HEK293 (cell line): Measurements from ENCODE around the gene VDR.

Experiments used
- CTCF ChIA-PET: fragments of 350-600 bp; formaldehyde crosslinking; extraction: SDS; loops from one replicate; lab custom pipeline; 2021; ENCODE audit warnings: antibody characterized with exemption; lab: Yijun Ruan, JAX
- POLR2A ChIA-PET: fragments of 300-600 bp; formaldehyde crosslinking; extraction: SDS; loops from one replicate; lab custom pipeline; 2020; ENCODE audit warnings: antibody characterized with exemption, inconsistent platforms; lab: Yijun Ruan, JAX
- H3K27ac ChIP-seq: fragments of 200-500 bp; sonication (Bioruptor generic); 2 replicates; pipeline ENCODE4 v1.5.1; 2014; ENCODE audit warnings: low read depth, low read length, control low read depth, inconsistent platforms; ENCODE audit errors: extremely low read depth
- H3K36me3 ChIP-seq, 2 experiments: fragments of 200-500 bp in 1 of 2; sonication (Bioruptor generic) in 1 of 2; 1 replicate in 1 of 2; 2 replicates in 1 of 2; pipeline ENCODE4 v1.5.1; 2014 to 2017; ENCODE audit warnings: inconsistent platforms in 2 of 2, low read length in 2 of 2; ENCODE audit not compliant: control insufficient read depth in 2 of 2, insufficient read depth in 1 of 2
- H3K4me1 ChIP-seq: fragments of 200-500 bp; sonication (Bioruptor generic); 2 replicates; pipeline ENCODE4 v1.5.1; 2014; ENCODE audit warnings: mild to moderate bottlenecking, low read length, inconsistent platforms; ENCODE audit not compliant: control insufficient read depth, insufficient read depth
- H3K4me3 ChIP-seq: 2 replicates; pipeline ENCODE4 v1.5.1; 2011; ENCODE audit warnings: low read depth, mild to moderate bottlenecking, control low read depth, low read length, moderate library complexity
- H3K9me3 ChIP-seq: fragments of 200-500 bp; sonication (Bioruptor generic); 2 replicates; pipeline ENCODE4 v1.5.1; 2014; ENCODE audit warnings: low read depth, low read length, inconsistent platforms; ENCODE audit not compliant: control insufficient read depth, insufficient read depth
- GFI1B ChIP-seq: fragments of 450-650 bp; formaldehyde crosslinking; IDR thresholded peaks from 2 replicates; pipeline ENCODE4 v1.5.1; 2016; ENCODE audit warnings: missing biosample characterization, missing genetic modification characterization
- HOXA7 ChIP-seq: sonication (generic); formaldehyde crosslinking; IDR thresholded peaks from 2 replicates; pipeline ENCODE4 v1.8.1; 2022; ENCODE audit warnings: missing genetic modification reagents, borderline replicate concordance
- SALL2 ChIP-seq: fragments of 450-650 bp; formaldehyde crosslinking; IDR thresholded peaks from 2 replicates; pipeline ENCODE4 v1.5.0; 2017; ENCODE audit warnings: missing biosample characterization, mild to moderate bottlenecking, missing genetic modification characterization, borderline replicate concordance
- SP7 ChIP-seq: fragments of 450-650 bp; formaldehyde crosslinking; IDR thresholded peaks from 2 replicates; pipeline ENCODE4 v1.5.1; 2016; ENCODE audit warnings: missing biosample characterization, missing genetic modification characterization
- ZBTB48 ChIP-seq: fragments of 450-650 bp; formaldehyde crosslinking; IDR thresholded peaks from 2 replicates; pipeline ENCODE4 v1.5.1; 2016; ENCODE audit warnings: missing biosample characterization, missing genetic modification characterization
- ZBTB7A ChIP-seq: fragments of 450-650 bp; formaldehyde crosslinking; IDR thresholded peaks from 2 replicates; pipeline ENCODE4 v1.5.1; 2016; ENCODE audit warnings: low read depth, missing biosample characterization, missing genetic modification characterization
- ZNF169 ChIP-seq: fragments of 450-650 bp; formaldehyde crosslinking; IDR thresholded peaks from 2 replicates; pipeline ENCODE4 v1.5.1; 2016; ENCODE audit warnings: missing biosample characterization, missing genetic modification characterization
- ZNF19 ChIP-seq: fragments of 450-650 bp; formaldehyde crosslinking; IDR thresholded peaks from 2 replicates; pipeline ENCODE4; 2016; ENCODE audit warnings: missing biosample characterization, missing genetic modification characterization, low read depth
- ZNF202 ChIP-seq: fragments of 450-650 bp; formaldehyde crosslinking; IDR thresholded peaks from 2 replicates; pipeline ENCODE4 v1.5.1; 2016; ENCODE audit warnings: missing biosample characterization, missing genetic modification characterization, borderline replicate concordance
- ZNF239 ChIP-seq: fragments of 450-650 bp; formaldehyde crosslinking; IDR thresholded peaks from 2 replicates; pipeline ENCODE4 v1.5.1; 2016; ENCODE audit warnings: missing biosample characterization, missing genetic modification characterization
- ZNF274 ChIP-seq, 2 experiments: fragments of 200-500 bp in 1 of 2; fragments of 450-650 bp in 1 of 2; sonication (Bioruptor generic) in 1 of 2; formaldehyde crosslinking in 1 of 2; IDR thresholded peaks; 2 replicates each; pipeline versions ENCODE4 v1.5.1 to v1.6.1; 2014 to 2016; ENCODE audit warnings: borderline replicate concordance in 1 of 2, inconsistent platforms in 1 of 2, low read length in 1 of 2, missing biosample characterization in 1 of 2, missing genetic modification characterization in 1 of 2
- ZNF302 ChIP-seq: fragments of 450-650 bp; formaldehyde crosslinking; IDR thresholded peaks from 2 replicates; pipeline ENCODE4 v1.5.1; 2016; ENCODE audit warnings: missing biosample characterization, missing genetic modification characterization, low read depth
- ZNF423 ChIP-seq: fragments of 450-650 bp; formaldehyde crosslinking; IDR thresholded peaks from 2 replicates; pipeline ENCODE4 v1.5.1; 2016; ENCODE audit warnings: missing biosample characterization, missing genetic modification characterization
- ZNF549 ChIP-seq: fragments of 450-650 bp; IDR thresholded peaks from 2 replicates; pipeline ENCODE4 v1.5.1; 2018; ENCODE audit warnings: missing biosample characterization, missing genetic modification characterization, mild to moderate bottlenecking, inconsistent platforms, moderate library complexity
- ZNF670 ChIP-seq: fragments of 450-650 bp; formaldehyde crosslinking; IDR thresholded peaks from 2 replicates; pipeline ENCODE4 v1.5.1; 2016; ENCODE audit warnings: missing biosample characterization, missing genetic modification characterization, low read depth
- ZNF701 ChIP-seq: fragments of 450-650 bp; formaldehyde crosslinking; IDR thresholded peaks from 2 replicates; pipeline ENCODE4 v1.5.1; 2016; ENCODE audit warnings: missing biosample characterization, missing genetic modification characterization
- ZNF792 ChIP-seq: fragments of 450-650 bp; formaldehyde crosslinking; IDR thresholded peaks from 2 replicates; pipeline ENCODE4 v1.5.1; 2016; ENCODE audit warnings: missing biosample characterization, missing genetic modification characterization
- TF ChIP-seq, protein P1 (sequence below): fragments of 450-650 bp; formaldehyde crosslinking; IDR thresholded peaks from 2 replicates; pipeline ENCODE4 v1.5.1; 2016; ENCODE audit warnings: missing biosample characterization, missing genetic modification characterization
- TF ChIP-seq, protein P2 (sequence below): fragments of 450-650 bp; formaldehyde crosslinking; IDR thresholded peaks from 2 replicates; pipeline ENCODE4 v1.5.1; 2017; ENCODE audit warnings: missing biosample characterization, missing genetic modification characterization
- TF ChIP-seq, protein P3 (sequence below): fragments of 450-650 bp; formaldehyde crosslinking; IDR thresholded peaks from 2 replicates; pipeline ENCODE4; 2016; ENCODE audit warnings: missing biosample characterization, missing genetic modification characterization

The VDR gene

DNA sequence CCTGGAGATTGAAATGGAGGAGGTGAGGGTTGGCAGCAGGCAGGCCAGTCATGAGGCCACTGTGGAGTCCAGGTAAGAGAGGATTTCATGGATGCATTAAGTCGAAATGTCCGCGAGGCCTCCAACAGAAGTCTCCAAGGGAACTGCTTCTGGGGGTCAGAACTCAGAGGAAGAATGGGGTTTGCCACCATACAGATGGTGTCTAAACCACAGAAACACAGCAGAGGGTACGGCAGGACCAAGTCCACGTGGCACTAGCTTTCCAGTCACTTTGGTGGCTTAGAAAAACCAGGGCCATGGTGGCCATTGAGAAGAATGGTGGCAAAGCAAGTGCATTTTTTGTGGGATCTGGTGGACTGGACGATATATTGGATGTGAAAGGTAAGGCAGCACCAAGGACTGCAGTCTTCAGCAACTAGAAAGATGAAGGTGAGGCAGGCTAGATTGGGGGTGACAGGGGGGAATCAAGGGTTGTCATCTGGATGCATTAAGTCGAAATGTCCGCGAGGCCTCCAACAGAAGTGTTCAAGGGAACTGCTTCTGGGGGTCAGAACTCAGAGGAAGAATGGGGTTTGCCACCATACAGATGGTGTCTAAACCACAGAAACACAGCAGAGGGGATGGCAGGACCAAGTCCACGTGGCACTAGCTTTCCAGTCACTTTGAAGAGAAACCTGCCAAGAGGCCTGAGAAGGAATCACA is 36.1 kb upstream of the VDR start:
- Histone ChIP-seq H3K4me1 (no peaks in the 10 kb centered on the region), H3K4me3 (no peak overlapping the region), H3K27ac (no peak overlapping the region), H3K36me3 (no peaks in the 10 kb centered on the region), H3K9me3 (no peaks in the 10 kb centered on the region)
- POLR2A ChIA-PET: no interaction called here
- TF ChIP-seq ZNF423 (tag by site-specific recombination) (no peak), SP7 (tag by site-specific recombination) (no peak), HOXA7 (CRISPR knock-in tag) (no peak)
- CTCF ChIA-PET: interaction anchor here (1.3 kb wide), 1 partner anchor 8 kb away, joined by 8 read pairs; no protein-coding TSS in a partner anchor

DNA sequence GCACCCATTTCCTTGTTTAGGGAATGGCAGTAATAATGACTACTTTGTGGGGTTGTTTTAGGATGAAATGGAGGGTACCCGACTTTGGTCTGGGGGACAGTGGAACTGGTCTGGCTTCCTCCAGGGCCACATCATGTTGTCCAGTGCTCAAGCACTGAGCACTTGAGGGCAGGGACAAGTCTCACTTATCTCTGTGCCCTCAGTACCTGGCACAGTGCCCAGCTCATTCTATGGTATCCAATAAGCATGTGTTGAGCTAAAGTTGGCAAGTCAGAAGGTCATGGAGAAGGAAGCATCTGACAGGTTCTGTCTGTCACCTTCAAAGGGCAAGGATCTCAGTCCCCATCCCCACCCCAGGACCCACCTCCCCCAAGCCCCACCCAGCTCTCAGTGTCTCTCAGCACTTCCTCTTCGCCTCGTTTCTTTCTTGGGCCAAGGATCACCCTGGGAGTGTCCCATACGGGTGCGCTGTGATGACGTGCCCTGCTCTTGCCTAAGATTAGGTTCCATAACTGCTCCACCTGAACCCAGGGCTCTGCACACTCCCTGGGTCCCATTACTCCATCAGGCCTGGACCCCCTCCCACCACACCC is 34.3 kb upstream of the VDR start:
- no peaks in the 10 kb centered on the region for H3K9me3 ChIP-seq
- H3K36me3 ChIP-seq: no peaks in the 10 kb centered on the region
- CTCF ChIA-PET: interaction anchor here (1.0 to 1.8 kb wide), 4 partner anchors 8 to 101 kb away, joined by 3 to 10 read pairs (median 4); partner anchors contain the start of gene VDR
- POLR2A ChIA-PET: no interaction called here
- no peaks in the 10 kb centered on the region for H3K4me1 ChIP-seq
- TF ChIP-seq ZBTB48: no peak
- no peak for TF ChIP-seq ZNF169
- TF ChIP-seq ZNF701 (tag by site-specific recombination): no peak
- no peak for TF ChIP-seq ZNF302 (tag by site-specific recombination)
- no peak for TF ChIP-seq ZBTB7A (tag by site-specific recombination)
- TF ChIP-seq, protein P1, sequence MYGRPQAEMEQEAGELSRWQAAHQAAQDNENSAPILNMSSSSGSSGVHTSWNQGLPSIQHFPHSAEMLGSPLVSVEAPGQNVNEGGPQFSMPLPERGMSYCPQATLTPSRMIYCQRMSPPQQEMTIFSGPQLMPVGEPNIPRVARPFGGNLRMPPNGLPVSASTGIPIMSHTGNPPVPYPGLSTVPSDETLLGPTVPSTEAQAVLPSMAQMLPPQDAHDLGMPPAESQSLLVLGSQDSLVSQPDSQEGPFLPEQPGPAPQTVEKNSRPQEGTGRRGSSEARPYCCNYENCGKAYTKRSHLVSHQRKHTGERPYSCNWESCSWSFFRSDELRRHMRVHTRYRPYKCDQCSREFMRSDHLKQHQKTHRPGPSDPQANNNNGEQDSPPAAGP: no peak
- TF ChIP-seq, protein P2, sequence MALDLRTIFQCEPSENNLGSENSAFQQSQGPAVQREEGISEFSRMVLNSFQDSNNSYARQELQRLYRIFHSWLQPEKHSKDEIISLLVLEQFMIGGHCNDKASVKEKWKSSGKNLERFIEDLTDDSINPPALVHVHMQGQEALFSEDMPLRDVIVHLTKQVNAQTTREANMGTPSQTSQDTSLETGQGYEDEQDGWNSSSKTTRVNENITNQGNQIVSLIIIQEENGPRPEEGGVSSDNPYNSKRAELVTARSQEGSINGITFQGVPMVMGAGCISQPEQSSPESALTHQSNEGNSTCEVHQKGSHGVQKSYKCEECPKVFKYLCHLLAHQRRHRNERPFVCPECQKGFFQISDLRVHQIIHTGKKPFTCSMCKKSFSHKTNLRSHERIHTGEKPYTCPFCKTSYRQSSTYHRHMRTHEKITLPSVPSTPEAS (tag by site-specific recombination): no peak
- no peak for TF ChIP-seq SALL2 (tag by site-specific recombination)
- no peak for TF ChIP-seq ZNF792 (tag by site-specific recombination)
- no peak for TF ChIP-seq ZNF274 (IDR thresholded peaks at IDR 0.05; ENCODE audit: low read length)
- no peak for TF ChIP-seq ZNF274 (tag by site-specific recombination; IDR thresholded peaks at IDR 0.05; ENCODE audit: borderline replicate concordance)
- TF ChIP-seq ZNF549 (tag by site-specific recombination): no peak
- no peak for TF ChIP-seq ZNF670 (tag by site-specific recombination)
- TF ChIP-seq ZNF239 (tag by site-specific recombination): no peak
- TF ChIP-seq ZNF19 (tag by site-specific recombination): no peak
- no peak for TF ChIP-seq GFI1B
- TF ChIP-seq, protein P3, sequence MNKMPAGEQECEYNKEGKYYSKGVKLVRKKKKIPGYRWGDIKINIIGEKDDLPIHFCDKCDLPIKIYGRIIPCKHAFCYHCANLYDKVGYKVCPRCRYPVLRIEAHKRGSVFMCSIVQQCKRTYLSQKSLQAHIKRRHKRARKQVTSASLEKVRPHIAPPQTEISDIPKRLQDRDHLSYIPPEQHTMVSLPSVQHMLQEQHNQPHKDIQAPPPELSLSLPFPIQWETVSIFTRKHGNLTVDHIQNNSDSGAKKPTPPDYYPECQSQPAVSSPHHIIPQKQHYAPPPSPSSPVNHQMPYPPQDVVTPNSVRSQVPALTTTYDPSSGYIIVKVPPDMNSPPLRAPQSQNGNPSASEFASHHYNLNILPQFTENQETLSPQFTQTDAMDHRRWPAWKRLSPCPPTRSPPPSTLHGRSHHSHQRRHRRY: no peak
- no peak for TF ChIP-seq ZNF202
- TF ChIP-seq, all 188 proteins: peak for 0
- Histone ChIP-seq H3K27ac (no peak overlapping the region), H3K4me3 (no peak overlapping the region)
